Activated CD8-positive, alpha-beta memory T cell treated with anti-CD3 and anti-CD28 coated beads for 24 hours (primary cell): Measurements from ENCODE around the gene SMCO4.

Experiments
- DNase-seq: peaks from one replicate; pipeline ENCODE4 v3.0.0-alpha.2; 2020

SMCO4 gene

GRCh38 chr11:93498641-93499040 lies 44.5 kb downstream of the SMCO4 start:
- DNase-seq: no peak

- DNase-seq: no peak
These were observed 45.0 kb downstream of the SMCO4 start for GRCh38 chr11:93498161-93498560.

GRCh38 chr11:93497596-93497995 lies 45.6 kb downstream of the SMCO4 start:
- DNase-seq: no peak

- no peak for DNase-seq
These were observed 48.8 kb downstream of the SMCO4 start for GRCh38 chr11:93494357-93494756.

GRCh38 chr11:93493252-93493897 lies 49.8 kb downstream of the SMCO4 start:
- no peak for DNase-seq

GRCh38 chr11:93492464-93493251 lies 50.5 kb downstream of the SMCO4 start:
- no peak for DNase-seq

GRCh38 chr11:93491973-93492372 lies 51.2 kb downstream of the SMCO4 start:
- no peak for DNase-seq

GRCh38 chr11:93490996-93491618 lies 52.1 kb downstream of the SMCO4 start:
- DNase-seq: no peak

GRCh38 chr11:93489841-93490240 lies 53.4 kb downstream of the SMCO4 start:
- no peak for DNase-seq

GRCh38 chr11:93487032-93487483 lies 56.1 kb downstream of the SMCO4 start:
- DNase-seq: no peak

- no peak for DNase-seq
These were observed 57.2 kb downstream of the SMCO4 start for GRCh38 chr11:93485983-93486382.

GRCh38 chr11:93484716-93485115 lies 58.5 kb downstream of the SMCO4 start:
- no peak for DNase-seq

GRCh38 chr11:93482556-93482955 lies 60.6 kb downstream of the SMCO4 start:
- no peak for DNase-seq

- DNase-seq: no peak
These were observed 61.5 kb downstream of the SMCO4 start for GRCh38 chr11:93481696-93482095.

GRCh38 chr11:93481279-93481678 lies 61.9 kb downstream of the SMCO4 start:
- DNase-seq: no peak

GRCh38 chr11:93480756-93481155 lies 62.4 kb downstream of the SMCO4 start:
- DNase-seq: no peak

- no peak for DNase-seq
These were observed 62.9 kb downstream of the SMCO4 start for GRCh38 chr11:93480256-93480655.

- DNase-seq: no peak
These were observed 64.3 kb downstream of the SMCO4 start for GRCh38 chr11:93478841-93479240.

- no peak for DNase-seq
These were observed 65.4 kb downstream of the SMCO4 start for GRCh38 chr11:93477684-93478234.

GRCh38 chr11:93476796-93477195 lies 66.4 kb downstream of the SMCO4 start:
- DNase-seq: no peak

- DNase-seq: no peak
These were observed 69.1 kb downstream of the SMCO4 start for GRCh38 chr11:93474123-93474522.

GRCh38 chr11:93468290-93468689 lies 74.9 kb downstream of the SMCO4 start:
- DNase-seq: no peak

GRCh38 chr11:93467054-93467453 lies 76.1 kb downstream of the SMCO4 start:
- DNase-seq: no peak
